ENCODE measurements around the gene SCAMP5. TPM values are rescaled to one million over a fixed set of nuclear protein-coding genes. Genes with fewer than 3 reads are reported as not detected.

SCAMP5 gene
- total RNA-seq, 6 experiments from 2014 or later = 0.53 to 15.7 (median 7.7) TPM

DNA sequence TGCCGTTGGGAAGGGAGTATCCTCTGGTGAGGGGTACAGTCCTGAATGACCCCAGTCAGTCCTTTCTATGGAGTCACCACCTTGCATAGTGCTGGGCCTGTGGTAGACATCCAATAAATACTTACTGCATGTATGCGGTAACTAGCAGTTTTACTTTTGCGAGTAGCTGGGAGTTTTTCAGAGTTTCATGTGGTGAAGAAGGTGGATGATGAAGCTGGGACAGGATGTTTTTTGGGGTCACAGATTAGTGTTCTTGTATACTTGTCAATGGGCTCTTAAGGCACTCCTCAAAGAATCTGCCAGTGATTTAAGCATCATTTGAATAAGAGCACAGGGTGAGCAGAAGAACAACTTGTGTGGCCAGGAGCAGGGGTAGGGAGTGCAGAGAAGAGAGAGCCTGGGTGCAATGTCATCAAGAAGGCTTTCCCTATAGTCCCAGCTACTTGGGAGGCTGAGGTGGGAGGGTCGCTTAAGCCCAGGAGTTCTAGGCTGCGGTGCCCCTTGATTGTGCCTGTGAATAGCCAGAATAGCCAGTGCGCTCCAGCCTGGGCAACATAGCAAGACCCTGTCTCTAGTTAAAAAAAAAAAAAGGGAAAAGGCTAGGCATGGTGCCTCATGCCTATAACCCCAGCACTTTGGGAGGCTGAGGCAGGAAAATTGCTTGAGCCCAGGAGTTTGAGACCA is 50.1 kb downstream of the SCAMP5 start:
- intact Hi-C loops (cut with DNase I) = no loop called here
- Histone ChIP-seq H3K27ac (no peak overlapping the region), H3K36me3 (no peaks in the 10 kb centered on the region), H3K4me1 (peaks cover 0 to 49% (median 12%) of the 10 kb centered on the region in 4 donors), H3K27me3 (no peaks in the 10 kb centered on the region), H3K4me3 (no peak overlapping the region), H3K9me3 (no peaks in the 10 kb centered on the region)
- DNase-seq = no peak
- TF ChIP-seq, protein P1, sequence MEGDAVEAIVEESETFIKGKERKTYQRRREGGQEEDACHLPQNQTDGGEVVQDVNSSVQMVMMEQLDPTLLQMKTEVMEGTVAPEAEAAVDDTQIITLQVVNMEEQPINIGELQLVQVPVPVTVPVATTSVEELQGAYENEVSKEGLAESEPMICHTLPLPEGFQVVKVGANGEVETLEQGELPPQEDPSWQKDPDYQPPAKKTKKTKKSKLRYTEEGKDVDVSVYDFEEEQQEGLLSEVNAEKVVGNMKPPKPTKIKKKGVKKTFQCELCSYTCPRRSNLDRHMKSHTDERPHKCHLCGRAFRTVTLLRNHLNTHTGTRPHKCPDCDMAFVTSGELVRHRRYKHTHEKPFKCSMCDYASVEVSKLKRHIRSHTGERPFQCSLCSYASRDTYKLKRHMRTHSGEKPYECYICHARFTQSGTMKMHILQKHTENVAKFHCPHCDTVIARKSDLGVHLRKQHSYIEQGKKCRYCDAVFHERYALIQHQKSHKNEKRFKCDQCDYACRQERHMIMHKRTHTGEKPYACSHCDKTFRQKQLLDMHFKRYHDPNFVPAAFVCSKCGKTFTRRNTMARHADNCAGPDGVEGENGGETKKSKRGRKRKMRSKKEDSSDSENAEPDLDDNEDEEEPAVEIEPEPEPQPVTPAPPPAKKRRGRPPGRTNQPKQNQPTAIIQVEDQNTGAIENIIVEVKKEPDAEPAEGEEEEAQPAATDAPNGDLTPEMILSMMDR (IDR thresholded peaks at IDR 0.05) = no peak
- no peak for TF ChIP-seq POLR2A (IDR thresholded peaks at IDR 0.05)
- WGBS (ENCODE audit: insufficient coverage, low coverage, low lambda C conversion rate, missing lambda C conversion rate) = 97% methylated on average over 4 of the region's 6 CpGs
- no peak for ATAC-seq

DNA sequence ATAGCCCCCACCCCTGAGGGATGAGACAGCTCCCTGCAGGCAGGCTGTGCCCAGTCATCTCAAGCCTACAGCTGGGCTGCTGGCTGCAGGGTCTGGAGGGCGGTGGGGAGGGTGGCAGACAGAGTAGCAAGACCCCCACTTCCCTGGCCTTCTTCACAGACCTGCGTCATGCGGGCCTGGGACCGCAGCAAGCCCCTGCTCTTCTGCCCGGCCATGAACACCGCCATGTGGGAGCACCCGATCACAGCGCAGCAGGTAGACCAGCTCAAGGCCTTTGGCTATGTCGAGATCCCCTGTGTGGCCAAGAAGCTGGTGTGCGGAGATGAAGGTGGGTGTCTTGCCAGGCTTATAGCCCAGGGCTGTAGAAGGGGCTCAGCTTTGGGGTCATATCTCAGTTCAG is 53.0 kb downstream of the SCAMP5 start:
- Histone ChIP-seq H3K4me1 (peaks cover 0 to 40% (median 7%) of the 10 kb centered on the region in 4 donors), H3K4me3 (no peak overlapping the region), H3K27ac (no peak overlapping the region), H3K9me3 (no peaks in the 10 kb centered on the region), H3K27me3 (no peaks in the 10 kb centered on the region), H3K36me3 (no peaks in the 10 kb centered on the region)
- 94% methylated on average over 3 of the region's 10 CpGs for WGBS (ENCODE audit: insufficient coverage, low coverage, low lambda C conversion rate, missing lambda C conversion rate)
- intact Hi-C loops (cut with DNase I) = no loop called here
- ATAC-seq (no peak), DNase-seq (no peak)
- TF ChIP-seq POLR2A (IDR thresholded peaks at IDR 0.05) = no peak
- TF ChIP-seq, protein P1 (IDR thresholded peaks at IDR 0.05) = no peak

DNA sequence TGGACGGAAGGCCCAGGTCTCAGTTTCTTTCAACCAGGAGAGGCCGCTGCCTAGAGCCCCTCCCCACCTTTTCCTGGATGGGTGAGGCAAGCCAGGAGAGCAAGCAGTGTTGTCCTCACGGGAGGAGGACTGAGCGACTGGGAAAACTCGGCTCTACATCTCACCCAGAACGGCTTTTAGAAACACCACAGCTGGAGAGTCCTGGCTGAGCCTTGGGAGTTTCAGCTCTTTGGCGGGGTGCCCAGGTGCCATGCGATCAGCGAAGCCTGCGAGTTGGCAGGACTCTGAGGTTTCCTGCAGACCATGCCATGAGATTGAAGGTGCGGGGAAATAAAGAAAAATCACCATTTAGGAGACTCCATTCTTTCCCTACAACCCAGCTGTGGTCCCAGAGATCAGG is 54.0 kb downstream of the SCAMP5 start:
- TF ChIP-seq POLR2A (IDR thresholded peaks at IDR 0.05) = no peak
- TF ChIP-seq, protein P1 (IDR thresholded peaks at IDR 0.05) = no peak
- ATAC-seq = peak; percentile 36 to 67 (median 55)
- Histone ChIP-seq H3K27ac (no peak overlapping the region), H3K27me3 (no peaks in the 10 kb centered on the region), H3K4me1 (peaks cover 0 to 31% (median 7%) of the 10 kb centered on the region in 4 donors), H3K9me3 (no peaks in the 10 kb centered on the region), H3K36me3 (no peaks in the 10 kb centered on the region), H3K4me3 (no peak overlapping the region)
- peak; percentile 84 to 89 (median 87) for DNase-seq
- intact Hi-C loops (cut with DNase I) = no loop called here
- WGBS (ENCODE audit: insufficient coverage, low coverage, low lambda C conversion rate, missing lambda C conversion rate) = 60% methylated on average over 4 of the region's 11 CpGs

DNA sequence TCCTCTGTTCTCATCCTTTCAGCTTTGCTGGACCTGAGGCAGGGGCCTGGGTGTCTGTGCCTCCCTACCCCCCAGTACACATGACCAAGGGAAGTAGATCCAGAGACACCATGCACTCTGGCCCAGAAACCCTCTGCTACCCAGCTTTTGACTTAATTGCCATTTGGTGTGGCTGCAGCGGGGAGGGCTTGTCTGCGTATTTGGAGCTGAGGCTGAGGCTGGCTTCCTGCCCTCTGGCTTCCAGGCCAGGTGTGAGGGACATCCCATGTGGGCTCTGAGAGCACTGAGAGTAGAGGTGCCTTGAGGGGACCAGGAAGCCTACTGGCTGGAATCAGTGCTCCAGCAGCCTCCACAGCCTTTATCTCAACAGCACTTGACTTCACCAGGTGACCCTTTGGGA is 54.9 kb downstream of the SCAMP5 start:
- intact Hi-C loops (cut with DNase I) = no loop called here
- H3K27me3 ChIP-seq = no peaks in the 10 kb centered on the region
- H3K36me3 ChIP-seq = no peaks in the 10 kb centered on the region
- H3K4me1 ChIP-seq = peaks cover 0 to 31% (median 7%) of the 10 kb centered on the region in 4 donors
- no peaks in the 10 kb centered on the region for H3K9me3 ChIP-seq
- no peak for TF ChIP-seq POLR2A (IDR thresholded peaks at IDR 0.05)
- TF ChIP-seq, protein P1 (IDR thresholded peaks at IDR 0.05) = no peak
- no peak overlapping the region for H3K27ac ChIP-seq
- DNase-seq (no peak), ATAC-seq (no peak)
- no peak overlapping the region for H3K4me3 ChIP-seq
- WGBS (ENCODE audit: insufficient coverage, low coverage, low lambda C conversion rate, missing lambda C conversion rate) = 100% methylated on average over 1 of the region's 2 CpGs

All from right lobe of liver (tissue), 6 donors.